GM12872 (cell line): Measurements from ENCODE around the gene ADCY6.

Source experiments
- CTCF ChIP-seq: IDR thresholded peaks from 3 replicates; pipeline ENCODE4 v1.5.1; 2011; ENCODE audit warnings: low read depth, mild to moderate bottlenecking, low read length, moderate library complexity; ENCODE audit not compliant: insufficient read depth

ADCY6 gene

GRCh38 chr12:48773686-48774085 lies 15.2 kb downstream of the ADCY6 start:
- no peak for TF ChIP-seq CTCF

- TF ChIP-seq CTCF, result no peak
These were observed 17.2 kb downstream of the ADCY6 start for GRCh38 chr12:48771588-48772112.

GRCh38 chr12:48770756-48771155 lies 18.1 kb downstream of the ADCY6 start:
- TF ChIP-seq CTCF, result no peak

- TF ChIP-seq CTCF, result no peak
These were observed 20.2 kb downstream of the ADCY6 start for GRCh38 chr12:48768736-48769135.

- no peak for TF ChIP-seq CTCF
These were observed 20.7 kb downstream of the ADCY6 start for GRCh38 chr12:48768147-48768546.

GRCh38 chr12:48767521-48767920 lies 21.4 kb downstream of the ADCY6 start:
- TF ChIP-seq CTCF, result no peak

GRCh38 chr12:48767047-48767446 lies 21.8 kb downstream of the ADCY6 start:
- TF ChIP-seq CTCF, result no peak
